Measurements from ENCODE around the gene GFY.

DNA sequence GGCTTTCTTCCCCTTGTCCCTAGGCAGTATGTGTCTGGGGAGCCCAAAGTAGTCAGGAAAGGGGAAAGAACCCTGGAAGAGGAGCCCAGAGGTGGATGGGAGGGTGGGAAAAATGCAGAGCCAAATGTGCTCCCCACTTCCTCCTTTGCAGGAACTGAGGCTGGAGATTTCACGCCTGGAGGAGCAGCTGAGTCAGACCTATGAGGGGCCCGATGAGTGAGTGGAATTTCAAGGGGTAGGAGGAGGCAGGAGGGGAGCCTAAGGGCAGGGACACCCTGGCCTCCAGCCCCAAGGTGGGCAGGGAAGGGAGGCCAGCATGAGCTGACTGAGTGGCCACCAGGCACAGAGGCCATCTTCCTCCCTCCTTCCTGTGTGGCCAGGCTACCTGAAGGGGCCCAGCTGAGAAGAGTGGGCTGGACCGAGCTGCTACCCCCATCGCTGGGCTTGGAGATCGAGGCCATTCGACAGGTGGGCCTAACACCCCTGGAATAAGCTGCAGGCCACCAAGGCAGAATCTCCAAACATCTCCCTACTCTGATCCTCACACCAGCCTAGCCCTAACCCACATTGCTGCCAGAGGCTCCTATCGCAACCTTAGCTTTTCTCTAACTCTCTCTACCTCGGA is 16.3 kb upstream of the GFY start:
- TF ChIP-seq, protein P1, sequence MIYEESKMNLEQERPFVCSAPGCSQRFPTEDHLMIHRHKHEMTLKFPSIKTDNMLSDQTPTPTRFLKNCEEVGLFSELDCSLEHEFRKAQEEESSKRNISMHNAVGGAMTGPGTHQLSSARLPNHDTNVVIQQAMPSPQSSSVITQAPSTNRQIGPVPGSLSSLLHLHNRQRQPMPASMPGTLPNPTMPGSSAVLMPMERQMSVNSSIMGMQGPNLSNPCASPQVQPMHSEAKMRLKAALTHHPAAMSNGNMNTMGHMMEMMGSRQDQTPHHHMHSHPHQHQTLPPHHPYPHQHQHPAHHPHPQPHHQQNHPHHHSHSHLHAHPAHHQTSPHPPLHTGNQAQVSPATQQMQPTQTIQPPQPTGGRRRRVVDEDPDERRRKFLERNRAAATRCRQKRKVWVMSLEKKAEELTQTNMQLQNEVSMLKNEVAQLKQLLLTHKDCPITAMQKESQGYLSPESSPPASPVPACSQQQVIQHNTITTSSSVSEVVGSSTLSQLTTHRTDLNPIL (CRISPR knock-in tag; IDR thresholded peaks at IDR 0.05; ENCODE audit: low read depth), result no peak
- TF ChIP-seq, protein P2, sequence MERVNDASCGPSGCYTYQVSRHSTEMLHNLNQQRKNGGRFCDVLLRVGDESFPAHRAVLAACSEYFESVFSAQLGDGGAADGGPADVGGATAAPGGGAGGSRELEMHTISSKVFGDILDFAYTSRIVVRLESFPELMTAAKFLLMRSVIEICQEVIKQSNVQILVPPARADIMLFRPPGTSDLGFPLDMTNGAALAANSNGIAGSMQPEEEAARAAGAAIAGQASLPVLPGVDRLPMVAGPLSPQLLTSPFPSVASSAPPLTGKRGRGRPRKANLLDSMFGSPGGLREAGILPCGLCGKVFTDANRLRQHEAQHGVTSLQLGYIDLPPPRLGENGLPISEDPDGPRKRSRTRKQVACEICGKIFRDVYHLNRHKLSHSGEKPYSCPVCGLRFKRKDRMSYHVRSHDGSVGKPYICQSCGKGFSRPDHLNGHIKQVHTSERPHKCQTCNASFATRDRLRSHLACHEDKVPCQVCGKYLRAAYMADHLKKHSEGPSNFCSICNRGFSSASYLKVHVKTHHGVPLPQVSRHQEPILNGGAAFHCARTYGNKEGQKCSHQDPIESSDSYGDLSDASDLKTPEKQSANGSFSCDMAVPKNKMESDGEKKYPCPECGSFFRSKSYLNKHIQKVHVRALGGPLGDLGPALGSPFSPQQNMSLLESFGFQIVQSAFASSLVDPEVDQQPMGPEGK (CRISPR knock-in tag; IDR thresholded peaks at IDR 0.05; ENCODE audit: borderline replicate concordance), result no peak
- no peak for TF ChIP-seq ZNF8 (CRISPR knock-in tag; IDR thresholded peaks at IDR 0.05)
- TF ChIP-seq ZFP3 (CRISPR knock-in tag; IDR thresholded peaks at IDR 0.05), result no peak
- no peak for TF ChIP-seq ZC3H10 (CRISPR knock-in tag; IDR thresholded peaks at IDR 0.05)
- TF ChIP-seq PPARA (CRISPR knock-in tag; IDR thresholded peaks at IDR 0.05; ENCODE audit: borderline replicate concordance), result no peak
- no peak for TF ChIP-seq ZNF70 (CRISPR knock-in tag; IDR thresholded peaks at IDR 0.05)
- TF ChIP-seq TOX (CRISPR knock-in tag; IDR thresholded peaks at IDR 0.05; ENCODE audit: borderline replicate concordance), result no peak
- TF ChIP-seq RARB (CRISPR knock-in tag; IDR thresholded peaks at IDR 0.05), result no peak
- no peak for TF ChIP-seq TCF4 (CRISPR knock-in tag; IDR thresholded peaks at IDR 0.05; ENCODE audit: borderline replicate concordance)
- no peak for TF ChIP-seq ZFP30 (CRISPR knock-in tag; IDR thresholded peaks at IDR 0.05)
